Activated T-helper 1 cell treated with anti-CD3 and anti-CD28 coated beads, Interleukin-2, amount 50 U/mL, for 16 hours (primary cell): ENCODE data around the gene EIF4B.

Source experiments
- DNase-seq, 2 donors: peaks; one replicate each; pipeline ENCODE4 v3.0.0-alpha.2; 2020; ENCODE audit warnings: low read depth in 1 of 2, low spot score in 1 of 2

The EIF4B gene

DNA sequence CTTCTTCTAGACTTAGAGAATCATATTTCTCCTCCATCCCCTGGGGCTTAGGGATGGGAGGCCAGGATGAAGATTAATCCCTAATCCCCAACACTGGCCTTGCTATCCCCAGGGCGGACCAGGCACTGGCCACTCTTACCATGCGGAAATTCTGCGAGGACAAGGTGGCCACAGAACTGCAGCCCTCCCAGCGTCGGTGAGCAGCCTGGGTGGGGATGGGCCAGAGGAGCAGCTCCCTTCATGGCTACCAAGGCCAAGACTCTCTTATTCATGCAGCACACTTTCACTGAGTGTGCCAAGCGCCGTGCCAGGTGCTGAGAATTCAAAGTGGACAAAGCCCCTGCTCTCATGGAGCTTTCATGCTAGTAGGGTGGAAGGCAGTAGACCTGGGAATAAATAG lies 50.6 kb downstream of the EIF4B start:
- no peak for DNase-seq

DNA sequence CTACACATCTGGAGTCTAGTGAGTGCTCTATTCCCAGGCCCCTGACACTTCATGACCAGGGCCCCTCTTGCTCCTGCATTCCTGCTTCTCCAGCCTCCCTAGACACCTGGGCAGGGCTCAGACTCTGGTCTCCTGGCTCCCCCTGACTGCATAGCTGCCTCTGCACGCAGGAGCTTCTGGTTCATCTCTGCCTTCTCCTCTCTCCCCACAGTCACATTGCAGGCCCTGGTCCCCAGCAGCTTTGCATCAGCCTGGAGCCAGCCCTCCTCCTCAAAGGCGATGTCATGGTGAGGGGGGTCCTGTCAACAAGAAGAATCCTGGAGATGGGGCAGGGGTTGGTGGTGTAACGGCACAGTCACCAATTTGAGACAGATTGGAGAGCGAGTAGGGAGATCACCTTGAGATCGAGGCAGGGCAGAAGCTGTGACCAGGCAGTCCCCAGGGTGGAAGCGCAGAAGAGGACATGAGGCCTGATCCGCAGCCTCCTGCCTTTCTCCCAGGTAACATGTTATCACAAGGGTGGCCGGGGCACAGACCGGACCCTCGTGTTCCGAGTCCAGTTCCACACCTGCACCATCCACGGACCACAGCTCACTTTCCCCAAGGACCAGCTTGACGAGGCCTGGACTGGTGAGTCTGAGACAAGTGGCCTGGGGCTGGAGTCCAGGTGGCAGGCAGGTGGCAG lies 51.7 kb downstream of the EIF4B start:
- no peak for DNase-seq

- DNase-seq, result no peak
These were observed 52.6 kb downstream of the EIF4B start for GRCh38 chr12:53058674-53059433.

DNA sequence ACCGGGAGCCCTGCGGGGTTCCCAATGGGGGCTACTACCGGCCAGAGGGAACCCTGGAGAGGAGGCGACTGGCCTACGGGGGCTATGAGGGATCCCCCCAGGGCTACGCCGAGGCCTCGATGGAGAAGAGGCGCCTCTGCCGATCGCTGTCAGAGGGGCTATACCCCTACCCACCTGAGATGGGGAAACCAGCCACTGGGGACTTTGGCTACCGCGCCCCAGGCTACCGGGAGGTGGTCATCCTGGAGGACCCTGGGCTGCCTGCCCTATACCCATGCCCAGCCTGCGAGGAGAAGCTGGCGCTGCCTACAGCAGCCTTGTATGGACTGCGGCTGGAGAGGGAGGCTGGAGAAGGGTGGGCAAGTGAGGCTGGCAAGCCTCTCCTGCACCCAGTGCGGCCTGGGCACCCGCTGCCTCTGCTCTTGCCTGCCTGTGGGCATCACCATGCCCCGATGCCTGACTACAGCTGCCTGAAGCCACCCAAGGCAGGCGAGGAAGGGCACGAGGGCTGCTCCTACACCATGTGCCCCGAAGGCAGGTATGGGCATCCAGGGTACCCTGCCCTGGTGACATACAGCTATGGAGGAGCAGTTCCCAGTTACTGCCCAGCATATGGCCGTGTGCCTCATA lies 53.3 kb downstream of the EIF4B start:
- no peak for DNase-seq

DNA sequence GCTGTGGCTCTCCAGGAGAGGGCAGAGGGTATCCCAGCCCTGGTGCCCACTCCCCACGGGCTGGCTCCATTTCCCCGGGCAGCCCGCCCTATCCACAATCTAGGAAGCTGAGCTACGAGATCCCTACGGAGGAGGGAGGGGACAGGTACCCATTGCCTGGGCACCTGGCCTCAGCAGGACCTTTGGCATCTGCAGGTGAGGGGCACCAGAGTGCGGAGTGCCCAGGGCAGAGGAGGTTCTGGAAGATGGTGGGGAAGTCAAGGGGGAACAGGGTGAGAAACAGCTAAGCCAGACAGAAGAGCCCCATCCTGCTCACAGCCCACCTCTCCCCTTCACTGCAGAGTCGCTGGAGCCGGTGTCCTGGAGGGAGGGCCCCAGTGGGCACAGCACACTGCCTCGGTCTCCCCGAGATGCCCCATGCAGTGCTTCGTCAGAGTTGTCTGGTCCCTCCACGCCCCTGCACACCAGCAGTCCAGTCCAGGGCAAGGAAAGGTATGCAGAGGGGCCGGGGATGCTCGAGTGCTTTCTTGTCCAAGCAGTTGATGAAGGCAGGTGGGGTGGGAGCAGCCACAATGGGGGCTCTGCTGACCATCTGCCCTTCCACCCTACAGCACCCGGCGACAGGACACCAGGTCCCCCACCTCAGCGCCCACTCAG lies 53.9 kb downstream of the EIF4B start:
- no peak for DNase-seq

GRCh38 chr12:53060721-53061276 lies 54.5 kb downstream of the EIF4B start:
- DNase-seq, result no peak

GRCh38 chr12:53061404-53062010 lies 55.3 kb downstream of the EIF4B start:
- DNase-seq, result no peak

- DNase-seq, result no peak
These were observed 56.0 kb downstream of the EIF4B start for GRCh38 chr12:53062011-53062961.

DNA sequence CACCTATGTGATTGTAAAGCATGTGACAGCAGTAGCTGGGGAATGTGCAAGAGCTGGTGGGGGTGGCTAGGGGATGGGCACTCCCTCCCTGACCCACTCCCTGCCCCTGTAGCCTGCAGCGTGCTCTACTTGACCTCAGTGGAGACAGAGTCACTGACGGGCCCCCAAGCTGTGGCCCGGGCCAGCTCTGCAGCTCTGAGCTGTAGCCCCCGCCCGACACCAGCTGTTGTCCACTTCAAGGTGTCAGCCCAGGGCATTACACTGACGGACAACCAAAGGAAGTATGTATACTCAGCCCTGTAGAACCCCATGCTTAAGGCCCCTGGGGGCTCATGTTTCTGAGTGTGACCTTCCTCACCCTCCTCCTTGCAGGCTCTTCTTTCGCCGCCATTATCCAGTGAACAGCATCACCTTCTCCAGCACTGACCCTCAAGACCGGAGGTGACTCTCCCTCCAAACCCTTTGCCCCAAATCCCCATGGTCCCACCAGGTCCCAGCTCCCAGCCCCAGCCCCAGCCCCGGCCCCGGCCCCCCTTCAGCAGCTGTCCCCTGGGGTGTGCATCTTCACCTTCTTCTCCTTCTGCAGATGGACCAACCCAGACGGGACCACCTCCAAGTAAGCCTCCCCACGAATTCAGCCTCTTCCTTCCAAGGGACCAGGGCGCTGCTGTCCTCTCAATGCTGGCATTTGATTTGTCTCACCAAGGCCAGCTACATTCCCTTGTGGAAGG lies 56.9 kb downstream of the EIF4B start:
- DNase-seq, result no peak

DNA sequence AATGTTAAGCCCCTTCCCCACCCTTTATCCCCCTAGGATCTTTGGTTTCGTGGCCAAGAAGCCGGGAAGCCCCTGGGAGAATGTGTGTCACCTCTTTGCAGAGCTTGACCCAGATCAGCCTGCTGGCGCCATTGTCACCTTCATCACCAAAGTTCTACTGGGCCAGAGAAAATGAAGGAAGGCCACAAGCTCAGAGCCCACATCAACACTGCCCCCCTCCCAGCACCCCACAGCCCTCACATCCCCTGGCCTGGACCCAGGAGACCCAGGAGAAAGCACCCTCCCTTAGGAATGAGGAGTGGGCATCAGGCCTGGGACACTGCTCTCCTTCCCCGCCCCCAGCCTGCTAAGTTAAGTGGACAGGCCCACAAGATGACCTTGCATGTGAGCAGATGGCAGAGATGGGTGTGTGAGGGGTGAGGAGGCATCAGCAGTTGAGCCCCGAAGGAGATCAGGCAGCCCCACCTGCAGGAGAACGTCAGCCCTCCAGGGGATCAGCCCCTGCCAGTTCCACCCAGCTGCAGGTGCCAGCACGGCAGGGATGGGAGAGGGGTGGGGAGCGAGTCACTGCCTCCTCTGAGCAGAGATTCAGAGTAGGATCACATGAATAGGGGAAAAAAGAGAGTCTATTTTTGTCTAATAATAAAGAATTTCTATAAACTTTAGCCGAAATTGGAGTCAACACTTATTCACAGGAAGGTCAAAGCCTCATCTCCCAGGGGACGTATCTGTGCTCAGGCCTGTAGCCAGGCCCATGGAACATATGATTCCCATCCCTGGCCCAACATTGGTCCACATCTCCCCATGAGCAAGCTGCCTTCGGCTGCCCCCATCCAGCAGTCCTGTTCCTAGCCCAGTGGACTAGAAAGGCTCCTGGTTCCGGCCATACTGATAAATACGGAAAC lies 57.7 kb downstream of the EIF4B start:
- DNase-seq, result no peak

- DNase-seq, result no peak
These were observed 58.6 kb downstream of the EIF4B start for GRCh38 chr12:53064613-53065436.

- DNase-seq, result no peak
These were observed 59.2 kb downstream of the EIF4B start for GRCh38 chr12:53065470-53065869.

GRCh38 chr12:53065975-53066931 lies 60.0 kb downstream of the EIF4B start:
- peak; percentile 44 to 54 for DNase-seq

DNA sequence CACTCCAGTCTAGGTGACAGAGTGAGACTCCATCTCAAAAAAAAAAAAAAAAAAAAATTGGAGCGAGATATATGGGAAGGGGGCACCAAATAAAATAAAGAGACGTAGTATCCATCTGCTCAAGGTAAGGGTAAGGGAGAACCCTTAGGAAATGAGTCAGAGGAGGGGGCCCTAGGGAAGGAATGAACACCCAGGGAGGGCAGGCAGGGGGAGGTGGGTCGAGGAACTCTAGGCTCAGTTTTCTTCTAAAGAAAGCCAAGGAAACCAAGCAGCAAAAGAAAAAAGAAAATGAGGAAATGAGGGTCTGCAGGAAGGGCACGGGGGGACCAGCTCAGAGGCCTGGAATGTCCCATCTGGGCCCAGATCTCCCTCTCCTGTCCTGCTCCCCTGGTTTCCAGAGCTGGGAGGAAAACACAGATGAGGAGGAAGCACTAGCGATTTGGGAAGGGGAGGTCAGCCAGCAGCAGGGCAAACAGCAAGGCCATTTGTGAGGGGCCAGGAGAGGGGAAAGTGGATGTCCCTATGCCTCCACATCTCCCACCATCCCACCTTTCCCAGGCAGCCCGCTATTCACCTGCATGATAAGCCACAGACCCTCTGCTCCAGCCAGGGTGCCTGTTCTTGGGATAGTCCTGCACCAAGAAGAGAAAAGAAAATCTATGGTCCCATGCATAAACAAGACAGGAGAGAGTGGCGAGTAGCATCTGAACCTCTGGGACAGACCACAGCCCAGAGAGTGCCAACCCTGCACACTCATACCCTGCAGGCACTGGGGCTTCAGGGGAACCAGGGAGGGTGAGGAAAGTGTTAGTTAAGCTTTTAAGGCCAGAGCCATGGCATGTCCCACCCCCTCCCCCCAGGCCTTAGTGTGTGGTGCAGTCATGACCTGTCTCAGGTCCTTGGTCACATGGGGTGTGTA lies 61.1 kb downstream of the EIF4B start:
- DNase-seq, result no peak
